ENCODE measurements around the gene MGLL.

Gene MGLL

GRCh38 chr3:127691489-127691888 is 130.8 kb downstream of the MGLL start:
- Histone ChIP-seq H4K20me1 (ENCODE audit: insufficient read depth, low read length) (no peaks in the 10 kb centered on the region), H3K36me3 (ENCODE audit: insufficient read depth, low read length) (no peaks in the 10 kb centered on the region), H3K79me2 (ENCODE audit: insufficient read depth, low read length) (no peaks in the 10 kb centered on the region), H3K9me2 (ENCODE audit: low read depth, low read length) (no peaks in the 10 kb centered on the region), H3K9me3 (ENCODE audit: low read length) (no peaks in the 10 kb centered on the region), H2AFZ (ENCODE audit: low read length) (no peak overlapping the region), H3K4me1 (ENCODE audit: insufficient read depth, low read length, severe bottlenecking) (peaks cover 2% of the 10 kb centered on the region), H3K4me3 (ENCODE audit: low read depth, low read length, poor library complexity, severe bottlenecking) (no peak overlapping the region), H3F3A (ENCODE audit: insufficient read depth, low read length) (no peaks in the 10 kb centered on the region), H3K27ac (ENCODE audit: low read depth, low read length, poor library complexity, severe bottlenecking) (no peak overlapping the region), H3K9ac (ENCODE audit: low read length) (no peak overlapping the region), H3K4me2 (ENCODE audit: low read length) (no peak overlapping the region), H3K27me3 (ENCODE audit: insufficient read depth, low read length) (peaks cover 3% of the 10 kb centered on the region; the same call in 1 of the 2 replicates)
- TF ChIP-seq CTCF (IDR thresholded peaks at IDR 0.05; ENCODE audit: low read length) (no peak), EZH2 (IDR thresholded peaks at IDR 0.05; ENCODE audit: borderline replicate concordance, low read length) (no peak)

DNA sequence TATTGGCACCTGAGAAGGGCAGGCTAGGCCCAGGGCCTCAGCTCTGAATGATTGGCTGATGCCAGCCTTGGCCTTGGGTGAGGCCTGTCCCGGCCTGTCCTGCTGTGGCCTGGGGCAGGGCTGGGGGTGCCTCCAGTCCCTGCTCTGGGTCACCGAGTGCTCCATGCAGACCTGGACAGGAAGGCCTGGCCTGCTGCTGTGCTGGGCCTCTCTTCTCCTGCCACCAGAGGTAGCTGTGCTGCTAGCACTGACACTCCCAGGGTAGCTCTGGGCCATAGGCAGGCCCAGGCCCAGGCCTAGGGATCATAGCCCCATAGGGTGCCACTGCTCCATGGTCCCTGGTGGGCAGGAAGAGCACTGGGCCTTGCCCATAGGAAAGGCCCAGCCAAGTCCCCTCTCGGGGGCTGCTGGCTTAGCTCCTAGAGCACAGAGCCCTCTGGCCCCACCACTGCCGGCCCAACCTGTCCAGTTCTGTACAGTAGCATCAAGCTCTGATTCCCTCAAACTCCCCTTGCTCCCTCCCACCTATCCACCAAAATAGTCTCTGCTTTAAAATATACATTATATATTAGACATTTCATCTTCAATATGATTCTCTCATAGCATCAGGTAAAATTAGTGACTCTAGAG is 131.4 kb downstream of the MGLL start:
- no peak overlapping the region for H3K4me3 ChIP-seq (ENCODE audit: low read depth, low read length, poor library complexity, severe bottlenecking)
- no peaks in the 10 kb centered on the region for H3F3A ChIP-seq (ENCODE audit: insufficient read depth, low read length)
- H3K4me2 ChIP-seq (ENCODE audit: low read length): no peak overlapping the region
- H3K27me3 ChIP-seq (ENCODE audit: insufficient read depth, low read length): peaks cover 3% of the 10 kb centered on the region; the same call in 1 of the 2 replicates
- H3K9me2 ChIP-seq (ENCODE audit: low read depth, low read length): no peaks in the 10 kb centered on the region
- no peak overlapping the region for H3K9ac ChIP-seq (ENCODE audit: low read length)
- H3K4me1 ChIP-seq (ENCODE audit: insufficient read depth, low read length, severe bottlenecking): no peaks in the 10 kb centered on the region
- no peak overlapping the region for H3K27ac ChIP-seq (ENCODE audit: low read depth, low read length, poor library complexity, severe bottlenecking)
- H2AFZ ChIP-seq (ENCODE audit: low read length): no peak overlapping the region
- TF ChIP-seq EZH2 (IDR thresholded peaks at IDR 0.05; ENCODE audit: borderline replicate concordance, low read length) (no peak), CTCF (IDR thresholded peaks at IDR 0.05; ENCODE audit: low read length) (peak; percentile 30; the same call in 1 of the 2 replicates)
- no peaks in the 10 kb centered on the region for H4K20me1 ChIP-seq (ENCODE audit: insufficient read depth, low read length)
- H3K36me3 ChIP-seq (ENCODE audit: insufficient read depth, low read length): no peaks in the 10 kb centered on the region
- H3K9me3 ChIP-seq (ENCODE audit: low read length): no peaks in the 10 kb centered on the region
- no peaks in the 10 kb centered on the region for H3K79me2 ChIP-seq (ENCODE audit: insufficient read depth, low read length)

DNA sequence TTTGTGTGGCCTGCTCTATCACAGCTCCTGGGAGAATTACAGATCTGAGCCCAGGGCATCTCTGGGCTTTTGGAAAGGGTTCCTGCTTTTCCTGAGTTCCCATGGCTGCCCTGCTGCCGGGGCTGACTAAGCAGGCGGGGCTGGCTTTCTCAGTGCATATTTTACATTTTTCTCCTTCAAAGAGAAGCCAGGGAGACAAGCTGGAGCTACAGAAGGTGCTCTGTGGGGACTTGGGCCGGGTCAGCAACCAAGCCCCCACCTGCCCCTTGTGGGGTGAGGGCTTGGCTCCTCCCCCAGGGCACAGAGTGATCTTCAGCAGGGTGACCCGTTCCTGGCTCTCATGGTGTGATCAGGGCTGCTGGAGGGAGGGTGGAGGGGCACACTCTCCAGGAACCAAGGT is 132.2 kb downstream of the MGLL start:
- Histone ChIP-seq H4K20me1 (ENCODE audit: insufficient read depth, low read length) (no peaks in the 10 kb centered on the region), H3F3A (ENCODE audit: insufficient read depth, low read length) (no peaks in the 10 kb centered on the region), H3K27ac (ENCODE audit: low read depth, low read length, poor library complexity, severe bottlenecking) (no peak overlapping the region), H3K4me3 (ENCODE audit: low read depth, low read length, poor library complexity, severe bottlenecking) (no peak overlapping the region), H3K4me2 (ENCODE audit: low read length) (no peak overlapping the region), H3K9me3 (ENCODE audit: low read length) (no peaks in the 10 kb centered on the region), H3K4me1 (ENCODE audit: insufficient read depth, low read length, severe bottlenecking) (no peaks in the 10 kb centered on the region), H3K36me3 (ENCODE audit: insufficient read depth, low read length) (no peaks in the 10 kb centered on the region), H3K9me2 (ENCODE audit: low read depth, low read length) (no peaks in the 10 kb centered on the region), H3K79me2 (ENCODE audit: insufficient read depth, low read length) (no peaks in the 10 kb centered on the region), H3K9ac (ENCODE audit: low read length) (no peak overlapping the region), H2AFZ (ENCODE audit: low read length) (no peak overlapping the region), H3K27me3 (ENCODE audit: insufficient read depth, low read length) (peaks cover 3% of the 10 kb centered on the region; the same call in 1 of the 2 replicates)
- TF ChIP-seq EZH2 (IDR thresholded peaks at IDR 0.05; ENCODE audit: borderline replicate concordance, low read length) (no peak), CTCF (IDR thresholded peaks at IDR 0.05; ENCODE audit: low read length) (no peak)

Data from OCI-LY1 (cell line).